Stimulated activated CD4-positive, alpha-beta T cell treated with anti-CD3 and anti-CD28 coated beads, Interleukin-4, amount 100 ng/mL, for 48 hours (primary cell): ENCODE data around the gene SDHB.
A peak's percentile ranks its signal among the peaks of the same experiment; 100 is the strongest.

ENCODE experiments used
- DNase-seq, 2 donors: peaks; one replicate each; pipeline ENCODE4 v3.0.0-alpha.2; 2020; ENCODE audit warnings: low read depth in 2 of 2

Gene SDHB

DNA sequence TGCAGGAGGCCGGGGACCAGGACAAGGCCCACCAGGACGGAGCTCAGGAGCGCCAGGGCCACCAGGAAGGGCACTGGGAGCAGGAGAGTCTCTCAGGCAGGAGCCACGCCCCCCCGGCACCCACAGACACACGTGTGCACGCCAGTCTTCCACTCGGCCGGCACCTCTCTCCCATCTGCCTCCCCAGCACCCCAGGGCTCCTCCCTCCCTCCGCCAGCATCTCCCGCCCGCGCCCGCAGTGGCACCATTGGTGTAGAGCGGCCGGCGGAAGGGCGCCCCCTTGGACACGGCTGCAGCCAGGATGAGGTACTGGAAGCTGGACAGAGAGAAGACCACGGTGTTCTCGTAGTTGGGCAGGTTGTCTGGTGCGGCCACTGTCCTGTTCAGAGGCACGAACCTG lies 67.3 kb downstream of the SDHB start:
- DNase-seq = no peak

DNA sequence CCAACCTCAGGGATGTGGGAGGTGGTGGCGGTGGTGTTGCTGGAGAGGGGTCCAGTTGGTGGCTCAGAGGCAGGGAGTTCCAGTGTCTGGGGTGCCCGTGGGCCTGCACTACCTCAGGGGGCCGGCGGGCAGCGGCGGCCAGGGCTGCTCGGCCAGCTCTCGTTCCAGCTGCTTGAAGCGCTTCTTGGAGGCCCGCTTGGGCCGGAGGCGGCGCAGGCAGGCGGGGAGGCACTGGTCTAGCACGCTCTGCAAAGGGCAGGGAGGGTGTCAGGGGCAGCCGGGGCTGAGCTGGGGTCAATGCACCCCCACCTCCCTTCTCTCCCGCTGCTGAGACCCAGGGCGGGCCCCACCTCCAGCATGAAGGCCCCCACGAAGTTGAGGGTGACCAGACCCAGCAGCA lies 67.7 kb downstream of the SDHB start:
- no peak for DNase-seq

DNA sequence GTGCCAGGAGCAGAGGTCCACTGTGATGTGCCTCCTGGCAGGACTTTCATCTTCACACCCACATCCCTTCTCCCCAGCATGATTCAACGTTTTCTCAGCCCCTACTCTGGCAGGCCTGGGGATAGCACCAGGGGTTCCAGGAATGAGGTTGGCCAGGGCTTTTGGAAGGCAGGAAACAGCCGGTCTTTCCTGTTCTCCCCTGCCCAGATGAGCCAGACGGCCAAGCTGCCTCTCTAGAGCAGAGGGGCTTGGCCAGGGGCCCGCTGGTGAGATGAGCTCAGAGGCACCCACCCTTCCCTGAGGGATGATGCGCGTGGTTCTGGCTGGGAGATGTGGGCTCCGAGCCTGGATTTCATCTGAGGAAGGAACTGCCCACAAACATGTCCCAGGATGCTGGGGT lies 69.1 kb downstream of the SDHB start:
- no peak for DNase-seq

DNA sequence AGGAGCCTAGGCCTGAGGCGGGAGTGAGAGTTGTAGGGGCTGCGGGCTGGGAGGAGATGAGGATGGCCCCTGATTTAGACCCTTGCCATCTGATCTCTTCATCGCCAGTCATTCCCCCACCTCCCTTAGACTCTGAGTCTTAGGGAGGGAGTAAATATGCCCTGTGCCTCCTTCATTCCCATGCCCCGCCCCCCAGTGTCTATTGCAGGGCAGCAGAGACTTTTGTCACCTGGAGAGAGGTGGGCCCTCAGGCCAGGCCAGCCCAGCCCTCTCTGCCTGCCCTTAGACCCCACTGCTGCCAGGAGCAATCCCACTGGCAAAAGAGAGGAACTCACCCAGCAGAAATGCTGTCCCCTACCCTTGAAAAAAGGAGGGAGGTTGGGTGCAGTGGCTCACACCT lies 70.2 kb downstream of the SDHB start:
- no peak for DNase-seq

DNA sequence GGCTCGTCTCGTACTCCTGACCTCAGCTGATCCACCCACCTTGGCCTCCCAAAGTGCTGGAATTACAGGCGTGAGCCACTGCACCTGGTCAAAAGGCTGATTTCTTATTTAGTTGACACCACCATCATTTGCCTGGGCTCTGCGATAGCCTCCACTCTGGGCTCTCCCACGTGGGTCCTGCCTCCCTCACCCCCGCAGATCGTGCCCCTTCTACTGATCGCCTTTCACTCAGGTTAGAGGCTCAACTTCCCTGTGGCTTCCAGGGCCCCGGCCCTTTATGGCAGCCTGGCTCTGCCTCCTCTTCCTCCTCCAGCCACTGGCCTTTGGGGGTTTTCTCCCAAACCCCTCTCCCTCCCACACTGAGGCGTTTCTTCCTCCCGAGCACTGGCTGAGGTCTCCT lies 70.9 kb downstream of the SDHB start:
- DNase-seq = no peak

DNA sequence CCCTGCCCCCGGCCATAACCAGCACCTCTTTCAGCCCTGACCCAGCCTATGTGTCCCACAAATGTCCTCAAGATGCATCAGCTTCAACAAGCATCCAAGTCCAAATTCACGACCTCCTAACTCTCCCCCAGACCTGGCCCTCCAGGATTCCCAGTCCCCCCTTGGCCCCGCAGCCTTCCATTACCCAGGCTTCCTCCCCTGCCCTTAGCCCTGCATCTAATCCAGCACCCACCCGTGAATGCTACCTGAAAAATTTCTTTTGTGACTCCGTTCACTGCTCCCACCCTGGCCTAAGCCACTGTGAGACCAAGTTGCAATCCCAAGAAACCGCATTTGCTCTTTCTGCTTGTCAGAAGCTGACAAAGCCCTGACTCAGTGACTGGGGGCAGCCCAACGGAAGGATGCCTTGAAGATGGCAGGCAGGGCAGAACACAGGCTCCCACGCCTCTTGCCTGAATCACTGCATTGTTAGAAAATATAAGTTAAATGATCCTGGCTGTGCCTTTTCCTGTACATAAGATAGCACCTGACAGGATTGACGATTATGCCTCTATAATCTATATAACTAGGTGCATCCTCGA lies 72.5 kb downstream of the SDHB start:
- no peak for DNase-seq

DNA sequence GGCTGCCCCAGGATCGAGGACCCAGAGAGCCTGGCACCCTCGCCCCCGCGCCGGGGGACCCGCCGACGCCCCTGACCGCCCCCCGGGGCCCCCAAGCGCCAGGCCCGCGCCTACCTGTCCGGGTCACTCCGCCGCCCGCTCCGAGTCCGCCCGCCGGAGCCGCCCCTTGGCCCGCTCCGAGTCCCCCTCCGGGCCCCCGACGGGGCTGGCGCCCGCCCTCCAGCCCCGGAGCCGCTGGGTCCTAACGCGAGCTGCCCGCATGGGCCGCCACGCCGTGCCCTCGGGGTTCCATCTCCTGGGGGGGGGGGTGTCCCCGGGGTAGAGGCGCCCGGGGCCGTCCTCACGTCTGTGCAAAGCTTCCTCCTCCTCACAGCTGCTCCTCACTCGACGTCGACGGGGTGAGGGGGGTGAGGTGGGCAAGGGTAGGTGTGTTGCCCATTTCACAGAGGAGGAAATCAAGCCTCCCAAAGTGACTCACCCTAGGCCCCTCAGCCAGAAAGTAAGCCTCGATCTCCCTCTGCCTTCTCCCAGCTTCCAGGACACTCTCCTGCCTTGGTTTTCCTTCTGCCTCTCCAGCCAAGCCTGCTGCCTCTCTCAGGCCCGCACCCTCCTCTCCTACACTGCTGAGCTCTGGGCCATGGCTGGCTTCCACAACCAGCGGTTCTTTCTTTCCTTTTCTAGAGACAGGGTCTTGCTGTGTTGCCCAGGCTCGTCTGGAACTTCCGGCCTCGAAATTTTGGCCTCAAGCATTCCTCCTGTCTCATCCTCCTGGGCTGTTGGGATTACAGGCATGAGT lies 73.2 kb downstream of the SDHB start, which contains the start of gene MFAP2:
Gene MFAP2 (minus strand): TSS at position 148 of the 796 bp plus-strand sequence. CDS start 2,347 bp downstream, outside the sequence.
- peak in 1 of 2 donors; percentile 6 for DNase-seq

GRCh38 chr1:16979475-16980327 lies 74.1 kb downstream of the SDHB start:
- no peak for DNase-seq

GRCh38 chr1:16978567-16979474 lies 75.0 kb downstream of the SDHB start:
- no peak for DNase-seq

GRCh38 chr1:16978139-16978538 lies 75.7 kb downstream of the SDHB start:
- DNase-seq = no peak

DNA sequence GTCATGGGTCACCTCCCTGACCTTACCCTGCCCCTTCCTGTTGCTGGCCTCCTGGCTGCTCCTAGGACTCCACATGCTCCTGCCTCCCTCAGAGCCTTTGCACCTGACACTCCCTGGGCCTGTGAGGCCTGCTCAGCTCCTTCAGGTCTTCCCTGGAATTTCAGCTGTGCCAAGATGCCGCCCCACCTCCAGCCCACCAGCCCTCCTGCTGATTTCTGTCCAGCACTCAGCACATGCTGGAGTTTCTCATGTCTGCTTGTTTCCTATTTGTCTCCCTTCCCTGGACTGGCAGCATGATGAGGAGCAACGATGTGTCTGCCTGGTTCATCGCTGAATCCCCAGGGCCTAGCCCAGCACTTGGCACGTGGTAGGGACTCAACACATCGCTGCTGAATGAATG lies 76.5 kb downstream of the SDHB start:
- no peak for DNase-seq

GRCh38 chr1:16976966-16977365 lies 76.9 kb downstream of the SDHB start:
- no peak for DNase-seq

DNA sequence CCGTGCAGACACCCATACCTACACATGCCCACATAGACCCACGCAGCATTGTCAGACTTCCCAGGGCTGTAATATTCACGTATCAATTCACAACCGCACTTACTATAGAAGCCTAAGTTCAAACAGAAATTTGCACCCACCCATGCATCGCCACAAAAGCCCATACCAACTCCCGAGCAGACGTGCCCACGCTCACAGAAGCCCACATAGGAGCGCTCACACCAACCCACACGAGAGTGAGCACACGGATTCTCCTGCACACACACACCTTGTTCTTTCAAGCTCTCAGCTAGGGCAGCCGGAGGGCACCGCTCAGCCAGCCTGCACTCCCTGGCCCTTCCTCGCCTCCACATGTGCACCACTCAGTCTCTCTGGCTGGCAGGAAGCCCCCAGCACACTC lies 78.0 kb downstream of the SDHB start:
- DNase-seq = no peak

DNA sequence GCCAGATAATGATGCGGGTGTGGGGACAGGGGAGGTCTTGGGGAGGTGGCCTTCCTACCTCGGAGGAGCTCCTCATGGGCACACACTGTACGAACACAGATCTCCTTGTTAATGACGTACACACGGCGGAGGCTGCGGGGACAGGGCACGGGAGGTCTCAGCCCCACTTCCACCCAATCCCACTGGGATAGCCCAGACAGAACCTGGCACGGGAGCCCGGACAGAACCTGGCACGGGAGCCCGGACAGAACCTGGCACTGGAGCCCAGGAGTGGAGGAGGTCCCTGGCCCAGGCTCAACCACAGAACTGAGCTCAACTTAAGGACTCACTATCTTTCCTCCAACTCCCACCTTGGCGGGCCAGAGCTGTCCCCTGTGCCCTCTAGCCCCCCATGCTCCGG lies 78.6 kb downstream of the SDHB start:
- DNase-seq = no peak

DNA sequence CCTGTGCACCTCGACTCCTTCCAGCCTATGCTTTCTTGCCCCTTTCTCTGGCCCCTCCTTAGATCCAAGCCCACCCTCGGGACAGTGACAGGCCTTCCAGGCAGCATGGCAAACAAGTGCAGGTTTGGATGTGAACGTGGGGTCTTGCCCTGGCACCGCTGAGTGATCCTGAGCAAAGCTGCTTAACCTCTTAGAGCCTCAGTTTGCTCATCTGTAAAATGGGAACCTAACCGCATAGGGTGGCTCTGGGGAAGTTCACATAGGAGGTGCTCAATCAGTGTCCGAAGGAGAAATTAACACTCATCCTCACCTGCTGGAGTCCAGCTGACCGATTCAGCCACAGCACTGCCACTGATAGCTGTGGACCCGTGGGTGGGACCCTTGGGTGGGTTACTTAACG lies 80.6 kb downstream of the SDHB start:
- no peak for DNase-seq

- no peak for DNase-seq
These were observed 81.5 kb downstream of the SDHB start for GRCh38 chr1:16972189-16972895.

GRCh38 chr1:16971341-16972188 lies 82.3 kb downstream of the SDHB start:
- DNase-seq = no peak

DNA sequence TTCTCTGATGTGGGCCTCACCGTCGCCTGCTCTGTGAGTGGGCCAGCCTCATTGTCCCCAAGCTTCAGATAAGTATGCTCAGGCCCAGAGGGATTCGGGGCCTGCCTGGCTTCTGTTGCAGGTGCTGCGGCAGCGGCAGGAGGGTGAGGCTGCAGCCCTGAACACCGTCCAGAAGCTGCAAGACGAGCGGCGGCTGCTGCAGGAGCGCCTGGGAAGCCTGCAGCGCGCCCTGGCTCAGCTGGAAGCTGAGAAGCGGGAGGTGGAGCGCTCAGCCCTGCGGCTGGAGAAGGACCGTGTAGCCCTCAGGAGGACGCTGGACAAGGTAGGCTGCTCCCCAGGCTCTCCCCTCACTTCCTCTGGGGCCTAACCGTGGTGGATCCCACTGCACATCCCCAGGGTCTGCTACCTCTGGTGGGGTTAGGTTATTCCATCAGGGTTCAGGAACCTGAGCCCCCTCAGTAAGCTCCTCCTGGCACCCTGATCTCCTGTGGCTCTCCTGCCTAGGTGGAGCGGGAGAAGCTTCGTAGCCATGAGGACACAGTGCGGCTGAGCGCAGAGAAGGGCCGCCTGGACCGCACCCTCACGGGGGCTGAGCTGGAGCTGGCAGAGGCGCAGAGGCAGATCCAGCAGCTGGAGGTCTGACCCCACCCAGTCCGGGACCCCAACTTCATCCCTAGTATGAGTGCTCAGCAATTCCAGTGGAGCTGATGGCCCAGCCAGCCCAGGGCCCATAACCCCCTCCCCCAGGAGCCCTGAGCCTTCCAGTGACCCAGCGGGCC lies 83.5 kb downstream of the SDHB start:
- no peak for DNase-seq

DNA sequence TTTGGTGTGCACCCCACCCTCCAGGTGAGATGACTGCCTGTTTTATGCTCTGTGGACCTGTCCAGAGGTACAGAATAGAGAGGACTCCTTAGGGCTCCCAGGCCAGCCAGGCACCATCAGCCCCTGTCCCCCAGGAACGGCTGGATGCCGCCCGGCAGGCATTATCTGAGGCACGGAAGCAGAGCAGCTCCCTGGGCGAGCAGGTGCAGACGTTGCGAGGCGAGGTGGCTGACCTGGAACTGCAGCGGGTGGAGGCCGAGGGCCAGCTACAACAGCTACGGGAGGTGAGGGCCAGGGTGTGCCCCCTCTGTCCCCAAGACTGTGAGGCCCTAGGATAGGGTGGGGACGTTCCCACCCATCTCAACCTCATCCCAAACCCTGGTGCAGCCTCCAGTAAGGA lies 84.2 kb downstream of the SDHB start:
- no peak for DNase-seq
